ENCODE results near the gene CNTNAP2. TPM values are rescaled to one million over a fixed set of nuclear protein-coding genes. Genes with fewer than 3 reads are reported as not detected.
"Not testable (repeated sequence)": the region's sequence is repeated elsewhere in the genome, so short reads cannot be mapped to it uniquely, and the experiment has no call there.

CNTNAP2 gene
- total and polyA plus RNA-seq, 7 donors, result 0.60 to 2.4 (median 1.7) TPM

DNA sequence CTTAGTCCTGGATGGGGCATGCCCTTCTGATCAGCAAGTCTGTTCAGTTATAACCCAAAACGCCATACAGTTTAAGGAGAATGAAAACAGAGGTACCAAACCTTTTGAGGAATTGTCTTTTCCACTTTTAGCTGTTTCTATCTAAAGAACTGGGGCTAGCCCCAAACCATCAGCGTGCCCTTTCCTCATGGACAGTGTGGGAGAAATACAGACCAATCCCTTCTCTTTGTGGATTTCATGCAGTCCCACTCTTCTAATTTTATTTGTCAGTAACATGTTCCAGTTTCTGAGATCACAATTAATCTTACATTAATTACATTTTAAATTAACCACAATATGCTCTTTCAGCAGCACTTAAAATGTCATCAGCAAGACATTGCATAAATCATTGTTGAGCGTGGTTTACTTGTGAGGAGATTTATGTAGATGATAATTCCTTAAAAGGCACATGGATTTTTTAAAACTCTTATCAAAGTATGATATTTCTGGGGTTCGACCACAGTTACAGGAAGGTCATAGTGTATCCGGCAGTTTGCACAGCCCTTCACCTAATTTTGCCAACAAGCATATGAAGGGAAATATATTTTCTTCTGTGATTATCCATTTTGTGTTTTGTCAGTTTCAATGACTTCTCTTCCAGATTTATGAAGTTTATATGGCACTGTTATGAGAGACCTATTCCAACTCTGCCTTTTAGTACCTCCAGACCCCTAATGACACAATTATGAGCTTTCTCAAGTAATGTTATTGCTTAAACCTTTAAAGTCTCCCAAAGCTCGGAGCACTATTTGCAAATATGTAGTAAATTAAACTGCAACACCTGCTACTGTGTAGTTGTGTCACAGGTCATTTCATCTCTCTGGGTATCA is 1605.6 kb downstream of the CNTNAP2 start:
- Histone ChIP-seq H3K4me3 (no peak overlapping the region), H3K4me1 (no peaks in the 10 kb centered on the region), H3K36me3 (no peaks in the 10 kb centered on the region), H3K27ac (no peak overlapping the region), H3K27me3 (no peaks in the 10 kb centered on the region), H3K9me3 (no peaks in the 10 kb centered on the region)
- no peak for DNase-seq
- no peak for TF ChIP-seq POLR2AphosphoS5 (IDR thresholded peaks at IDR 0.05)
- TF ChIP-seq EP300 (IDR thresholded peaks at IDR 0.05), result no peak
- no peak for TF ChIP-seq POLR2A (IDR thresholded peaks at IDR 0.05)
- no peak for TF ChIP-seq CTCF (IDR thresholded peaks at IDR 0.05)
- intact Hi-C loops (cut with DNase I), result no loop called here
- 56 to 76% methylated on average over 6 of the region's 6 CpGs for WGBS, 2 donors

DNA sequence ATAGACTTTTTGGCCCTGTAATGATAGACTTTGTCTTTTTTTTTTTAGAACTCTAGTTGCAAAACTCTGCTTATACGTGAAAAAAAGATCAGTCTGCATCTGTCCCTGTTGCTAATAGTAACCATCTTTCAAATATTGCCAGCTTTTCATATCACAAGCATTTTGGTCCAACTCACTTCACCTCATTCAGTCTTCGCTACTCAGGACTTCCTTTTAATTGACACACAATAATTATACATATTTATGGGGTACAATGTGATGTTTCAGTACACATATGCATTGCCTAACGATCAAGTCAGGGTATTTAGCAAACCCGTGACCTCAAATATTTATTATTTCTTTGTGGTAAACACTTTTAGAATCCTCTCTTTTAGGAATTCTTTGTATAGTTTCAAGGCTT is 1606.9 kb downstream of the CNTNAP2 start:
- H3K27me3 ChIP-seq, result no peaks in the 10 kb centered on the region
- WGBS, 2 donors, result 76 to 77% methylated on average over 4 of the region's 4 CpGs
- no peak for TF ChIP-seq POLR2AphosphoS5 (IDR thresholded peaks at IDR 0.05)
- no peak for TF ChIP-seq EP300 (IDR thresholded peaks at IDR 0.05)
- TF ChIP-seq CTCF (IDR thresholded peaks at IDR 0.05), result no peak
- no peak for TF ChIP-seq POLR2A (IDR thresholded peaks at IDR 0.05)
- no peaks in the 10 kb centered on the region for H3K9me3 ChIP-seq
- H3K27ac ChIP-seq, result no peak overlapping the region
- no peaks in the 10 kb centered on the region for H3K4me1 ChIP-seq
- intact Hi-C loops (cut with DNase I), result no loop called here
- DNase-seq, result no peak
- no peak overlapping the region for H3K4me3 ChIP-seq
- H3K36me3 ChIP-seq, result no peaks in the 10 kb centered on the region

DNA sequence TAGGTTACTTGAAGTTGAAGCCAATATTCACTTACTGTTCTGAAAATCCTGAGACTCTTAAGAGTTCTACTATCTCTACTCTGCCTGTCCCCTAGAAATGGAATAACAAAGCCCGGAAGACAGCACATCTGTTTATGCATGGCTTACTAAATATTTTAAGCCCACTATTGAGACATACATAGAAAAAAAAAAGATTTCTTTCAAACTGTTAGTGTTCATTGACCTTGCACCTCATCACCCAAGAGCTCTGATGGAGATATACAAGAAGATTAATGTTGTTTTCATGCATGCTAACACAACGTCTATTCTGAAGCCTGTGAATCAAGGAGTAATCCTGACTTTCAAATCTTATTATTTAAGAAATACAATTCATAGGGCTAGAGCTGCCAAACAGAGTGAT is 1614.7 kb downstream of the CNTNAP2 start:
- H3K4me1 ChIP-seq, result no peaks in the 10 kb centered on the region
- no peaks in the 10 kb centered on the region for H3K27me3 ChIP-seq
- 68 to 72% methylated on average over 2 of the region's 2 CpGs for WGBS, 2 donors
- no peaks in the 10 kb centered on the region for H3K36me3 ChIP-seq
- H3K9me3 ChIP-seq, result no peaks in the 10 kb centered on the region
- DNase-seq, result no peak
- no peak overlapping the region for H3K27ac ChIP-seq
- TF ChIP-seq EP300 (IDR thresholded peaks at IDR 0.05) (no peak), CTCF (IDR thresholded peaks at IDR 0.05) (no peak), POLR2AphosphoS5 (IDR thresholded peaks at IDR 0.05) (no peak), POLR2A (IDR thresholded peaks at IDR 0.05) (no peak)
- intact Hi-C loops (cut with DNase I), result no loop called here
- H3K4me3 ChIP-seq, result no peak overlapping the region

- H3K4me3 ChIP-seq; H3K36me3 ChIP-seq; H3K27ac ChIP-seq; DNase-seq; H3K27me3 ChIP-seq; H3K9me3 ChIP-seq; H3K4me1 ChIP-seq; intact Hi-C loops (cut with DNase I): not testable (repeated sequence)
- 88 to 94% methylated on average over 18 of the region's 18 CpGs for WGBS, 2 donors
Measured at GRCh38 chr7:147737559-147738214, 1621.1 kb downstream of the CNTNAP2 start.

DNA sequence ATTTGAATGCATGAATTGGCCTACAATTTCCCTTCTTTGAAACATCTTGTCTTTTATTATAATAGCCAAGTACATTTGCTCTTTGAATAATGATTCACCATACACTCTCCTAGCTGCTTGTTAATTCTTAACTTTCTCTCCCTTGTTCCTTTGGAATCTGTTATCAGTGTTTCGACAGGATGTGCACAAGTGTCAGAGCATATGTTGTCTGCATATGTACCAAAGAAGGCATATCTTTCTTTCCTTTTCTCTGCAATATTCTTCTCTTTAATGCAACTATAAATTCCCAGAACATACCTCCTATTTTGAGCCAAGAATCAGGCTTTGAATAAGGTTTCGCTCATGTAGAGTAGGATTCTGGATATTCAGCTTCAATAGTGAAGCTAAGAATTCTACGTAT is 1625.7 kb downstream of the CNTNAP2 start:
- no peaks in the 10 kb centered on the region for H3K4me1 ChIP-seq
- no peak overlapping the region for H3K27ac ChIP-seq
- no peak for TF ChIP-seq CTCF (IDR thresholded peaks at IDR 0.05)
- no peak for TF ChIP-seq POLR2A (IDR thresholded peaks at IDR 0.05)
- no peak for TF ChIP-seq POLR2AphosphoS5 (IDR thresholded peaks at IDR 0.05)
- TF ChIP-seq EP300 (IDR thresholded peaks at IDR 0.05), result no peak
- intact Hi-C loops (cut with DNase I), result no loop called here
- no peaks in the 10 kb centered on the region for H3K27me3 ChIP-seq
- H3K9me3 ChIP-seq, result peaks cover 0 to 4% (median 0%) of the 10 kb centered on the region in 4 donors
- no peak overlapping the region for H3K4me3 ChIP-seq
- no peaks in the 10 kb centered on the region for H3K36me3 ChIP-seq
- no peak for DNase-seq
- WGBS, 2 donors, result 82% methylated on average over 3 of the region's 3 CpGs
